Lower leg skin (tissue), 3 donors: ENCODE measurements around the gene JAML.

ENCODE experiments used
- POLR2A ChIP-seq, 2 donors: fragments of 450-650 bp; IDR thresholded peaks; one replicate each; pipeline ENCODE4 v1.6.1; 2016 to 2017; ENCODE audit warnings: antibody characterized with exemption in 2 of 2, mild to moderate bottlenecking in 1 of 2, moderate library complexity in 1 of 2
- TF ChIP-seq, protein P1 (sequence below), 3 donors: fragments of 450-650 bp; IDR thresholded peaks; one replicate each; pipeline ENCODE4 v1.5.1; 2016; ENCODE audit warnings: antibody characterized with exemption in 3 of 3, mild to moderate bottlenecking in 3 of 3, moderate library complexity in 2 of 3

DNA sequence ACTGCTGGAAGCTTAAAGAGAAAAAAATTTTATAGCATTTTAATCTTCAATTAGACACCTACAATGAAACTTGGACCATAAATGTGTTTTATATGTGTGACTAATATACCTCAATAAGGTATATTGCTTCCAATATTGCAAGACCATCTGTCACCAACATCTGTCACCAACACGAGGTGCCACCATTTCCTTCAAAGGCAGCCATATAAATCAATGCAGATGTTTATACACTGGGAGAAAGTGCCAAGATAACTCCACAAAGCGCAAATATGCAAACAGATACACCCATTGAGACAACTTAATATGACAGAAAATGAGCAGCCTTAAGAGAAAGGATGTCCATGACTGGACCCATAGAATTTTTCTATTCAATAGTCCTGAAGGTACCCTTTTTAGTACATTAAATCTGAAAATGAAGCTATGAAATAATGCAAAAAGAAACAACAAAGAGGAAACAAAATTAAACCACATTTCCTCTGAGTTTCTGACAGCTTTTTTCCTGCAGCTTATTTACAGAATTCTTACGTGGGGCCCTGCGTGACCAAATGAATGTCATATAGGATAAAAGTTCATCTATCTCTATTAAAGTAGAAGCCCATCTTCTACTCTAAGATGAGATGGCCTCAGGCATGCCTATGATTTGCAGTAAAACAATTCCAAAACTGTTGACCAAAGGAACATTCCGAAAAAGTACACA lies 14.8 kb upstream of the JAML start:
- TF ChIP-seq, protein P1, sequence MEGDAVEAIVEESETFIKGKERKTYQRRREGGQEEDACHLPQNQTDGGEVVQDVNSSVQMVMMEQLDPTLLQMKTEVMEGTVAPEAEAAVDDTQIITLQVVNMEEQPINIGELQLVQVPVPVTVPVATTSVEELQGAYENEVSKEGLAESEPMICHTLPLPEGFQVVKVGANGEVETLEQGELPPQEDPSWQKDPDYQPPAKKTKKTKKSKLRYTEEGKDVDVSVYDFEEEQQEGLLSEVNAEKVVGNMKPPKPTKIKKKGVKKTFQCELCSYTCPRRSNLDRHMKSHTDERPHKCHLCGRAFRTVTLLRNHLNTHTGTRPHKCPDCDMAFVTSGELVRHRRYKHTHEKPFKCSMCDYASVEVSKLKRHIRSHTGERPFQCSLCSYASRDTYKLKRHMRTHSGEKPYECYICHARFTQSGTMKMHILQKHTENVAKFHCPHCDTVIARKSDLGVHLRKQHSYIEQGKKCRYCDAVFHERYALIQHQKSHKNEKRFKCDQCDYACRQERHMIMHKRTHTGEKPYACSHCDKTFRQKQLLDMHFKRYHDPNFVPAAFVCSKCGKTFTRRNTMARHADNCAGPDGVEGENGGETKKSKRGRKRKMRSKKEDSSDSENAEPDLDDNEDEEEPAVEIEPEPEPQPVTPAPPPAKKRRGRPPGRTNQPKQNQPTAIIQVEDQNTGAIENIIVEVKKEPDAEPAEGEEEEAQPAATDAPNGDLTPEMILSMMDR (IDR thresholded peaks at IDR 0.05), result no peak
- TF ChIP-seq POLR2A (IDR thresholded peaks at IDR 0.05), result no peak
